ENCODE measurements around the gene ATG2A.

Gene ATG2A

GRCh38 chr11:64890522-64890939, 26.5 kb downstream of the ATG2A start:
- H3K4me3 ChIP-seq (ENCODE audit: low read depth, low read length), result no peak overlapping the region
- TF ChIP-seq, protein P1, sequence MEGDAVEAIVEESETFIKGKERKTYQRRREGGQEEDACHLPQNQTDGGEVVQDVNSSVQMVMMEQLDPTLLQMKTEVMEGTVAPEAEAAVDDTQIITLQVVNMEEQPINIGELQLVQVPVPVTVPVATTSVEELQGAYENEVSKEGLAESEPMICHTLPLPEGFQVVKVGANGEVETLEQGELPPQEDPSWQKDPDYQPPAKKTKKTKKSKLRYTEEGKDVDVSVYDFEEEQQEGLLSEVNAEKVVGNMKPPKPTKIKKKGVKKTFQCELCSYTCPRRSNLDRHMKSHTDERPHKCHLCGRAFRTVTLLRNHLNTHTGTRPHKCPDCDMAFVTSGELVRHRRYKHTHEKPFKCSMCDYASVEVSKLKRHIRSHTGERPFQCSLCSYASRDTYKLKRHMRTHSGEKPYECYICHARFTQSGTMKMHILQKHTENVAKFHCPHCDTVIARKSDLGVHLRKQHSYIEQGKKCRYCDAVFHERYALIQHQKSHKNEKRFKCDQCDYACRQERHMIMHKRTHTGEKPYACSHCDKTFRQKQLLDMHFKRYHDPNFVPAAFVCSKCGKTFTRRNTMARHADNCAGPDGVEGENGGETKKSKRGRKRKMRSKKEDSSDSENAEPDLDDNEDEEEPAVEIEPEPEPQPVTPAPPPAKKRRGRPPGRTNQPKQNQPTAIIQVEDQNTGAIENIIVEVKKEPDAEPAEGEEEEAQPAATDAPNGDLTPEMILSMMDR (IDR thresholded peaks at IDR 0.05; ENCODE audit: low read depth, low read length), result no peak

DNA sequence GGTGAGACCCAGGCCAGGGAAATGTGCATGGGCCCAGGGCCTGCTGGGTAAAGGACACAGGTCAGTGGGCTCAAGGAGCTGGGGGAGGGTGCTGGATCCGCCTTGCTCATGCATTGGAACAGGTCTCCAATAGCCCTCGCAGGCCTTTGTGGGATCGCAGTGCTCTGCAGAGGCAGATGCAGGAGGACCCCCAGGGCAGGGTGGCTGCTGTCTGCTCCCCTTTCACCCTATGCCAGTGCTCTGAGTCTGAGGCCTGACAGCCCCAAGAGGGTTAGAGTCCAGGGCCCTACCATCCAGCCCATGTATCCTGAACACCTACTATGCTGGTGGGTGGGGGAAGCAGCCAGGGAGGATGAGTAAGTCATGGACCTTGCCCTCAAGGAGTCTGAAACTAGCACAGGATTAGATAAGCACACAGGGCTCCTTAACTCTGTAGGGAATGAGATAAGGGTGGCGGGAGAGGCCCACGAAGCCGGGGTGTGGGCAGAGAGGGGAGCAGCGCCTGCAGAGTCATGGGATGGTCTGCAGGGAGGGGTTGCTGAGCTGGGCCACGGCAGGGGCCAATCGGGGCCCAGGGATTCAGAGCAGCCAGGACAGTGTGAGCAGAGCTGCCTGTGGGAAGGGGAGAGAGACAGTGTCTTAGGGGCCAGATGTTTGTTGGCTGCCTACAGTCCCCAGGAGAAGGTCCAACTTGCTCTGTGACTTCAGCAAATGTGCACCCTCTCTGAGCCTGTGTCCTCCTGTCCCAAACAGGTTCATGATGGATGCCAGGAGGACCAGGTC, 28.1 kb downstream of the ATG2A start:
- TF ChIP-seq, protein P1 (IDR thresholded peaks at IDR 0.05; ENCODE audit: low read depth, low read length), result no peak
- no peak overlapping the region for H3K4me3 ChIP-seq (ENCODE audit: low read depth, low read length)

DNA sequence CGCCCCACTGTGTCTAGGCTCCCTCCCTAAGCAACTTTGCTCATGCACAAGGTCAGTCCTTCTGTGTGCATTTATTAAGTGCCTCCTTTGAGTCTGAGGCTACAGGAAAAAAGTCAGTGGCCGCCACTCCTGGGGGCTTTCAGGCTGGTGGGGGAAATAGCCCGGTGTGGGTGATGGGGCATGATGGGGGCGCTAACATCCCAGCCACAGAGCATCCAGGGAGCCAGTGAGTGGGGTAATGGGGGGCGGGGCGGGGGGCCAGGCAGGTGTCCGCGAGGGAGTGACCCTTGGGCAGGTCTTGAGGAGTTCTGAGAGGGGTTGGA, 28.6 kb downstream of the ATG2A start:
- H3K4me3 ChIP-seq (ENCODE audit: low read depth, low read length), result no peak overlapping the region
- TF ChIP-seq, protein P1 (IDR thresholded peaks at IDR 0.05; ENCODE audit: low read depth, low read length), result no peak

DNA sequence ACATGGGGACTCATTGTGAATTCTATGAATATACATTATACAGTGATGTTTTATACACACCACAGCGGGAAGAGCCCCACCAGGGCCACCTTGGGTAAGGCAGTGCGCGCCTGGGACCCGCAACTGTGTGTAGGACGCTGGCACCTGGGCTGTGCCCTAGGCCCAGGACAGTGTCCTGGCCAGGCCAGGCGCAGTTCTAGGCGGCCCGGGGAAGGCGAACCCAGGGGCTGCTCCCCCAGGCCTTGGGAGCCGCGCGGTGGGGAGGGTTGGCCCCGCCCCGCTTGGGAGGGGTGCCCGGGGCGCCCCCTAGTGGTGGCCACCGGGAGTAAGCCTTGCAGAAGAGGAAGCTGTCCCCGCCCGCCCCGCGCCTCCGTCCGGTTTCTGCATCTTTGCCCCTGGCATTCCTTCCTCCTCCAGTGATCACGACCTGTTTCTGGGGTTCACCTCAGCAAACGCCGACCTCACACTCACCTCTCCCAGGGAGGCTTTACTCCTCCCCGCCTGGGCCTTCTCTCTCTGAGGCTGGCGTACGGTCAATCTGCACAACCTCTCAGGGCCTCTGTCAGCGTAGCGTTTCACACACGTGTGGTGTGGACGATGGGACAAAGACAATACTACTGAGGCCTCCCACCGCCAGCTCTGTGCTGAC, 29.1 kb downstream of the ATG2A start:
- H3K4me3 ChIP-seq (ENCODE audit: low read depth, low read length), result no peak overlapping the region
- TF ChIP-seq, protein P1 (IDR thresholded peaks at IDR 0.05; ENCODE audit: low read depth, low read length), result peak; percentile 92

DNA sequence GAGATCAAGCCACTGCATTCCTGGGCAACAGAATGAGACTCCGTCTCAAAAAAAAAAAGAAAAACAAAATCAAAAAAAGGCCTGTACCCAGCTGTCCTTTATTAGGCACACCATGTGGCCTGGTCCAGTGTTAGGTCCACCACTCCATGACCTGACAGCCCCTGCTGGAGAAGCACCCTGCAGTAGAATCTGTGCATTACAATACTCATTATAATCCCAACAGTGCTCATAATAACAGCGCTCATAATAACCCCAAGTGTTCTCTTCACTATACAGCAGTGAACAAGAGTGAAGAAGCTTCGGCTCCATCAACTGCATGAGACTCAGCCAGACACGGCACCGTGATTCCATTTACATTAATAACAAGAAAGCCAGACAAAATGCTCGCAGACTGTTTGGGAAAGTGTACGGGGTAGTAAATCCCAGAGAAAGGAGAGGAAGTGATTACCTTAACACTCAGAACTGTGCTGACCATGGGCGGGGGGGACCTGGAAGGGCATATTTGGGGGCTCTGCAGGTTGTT, 29.7 kb downstream of the ATG2A start:
- no peak overlapping the region for H3K4me3 ChIP-seq (ENCODE audit: low read depth, low read length)
- TF ChIP-seq, protein P1 (IDR thresholded peaks at IDR 0.05; ENCODE audit: low read depth, low read length), result no peak

- TF ChIP-seq, protein P1 (IDR thresholded peaks at IDR 0.05; ENCODE audit: low read depth, low read length), result no peak
- H3K4me3 ChIP-seq (ENCODE audit: low read depth, low read length), result no peak overlapping the region
Observed at GRCh38 chr11:64885367-64886286, 31.4 kb downstream of the ATG2A start.

Data from WI38 (cell line).